Panc1 (cell line): ENCODE data around the gene TMEM60. TPM values are rescaled to one million over a fixed set of nuclear protein-coding genes. Genes with fewer than 3 reads are reported as not detected.

ENCODE experiments used
- ATAC-seq: fragments of 200-7000 bp; cut with Tn5 transposase; 2 replicates; pipeline ENCODE4 v1.9.1; 2020; ENCODE audit warnings: mild to moderate bottlenecking, moderate library complexity
- BruUV-seq: library from RNA; stranded (reverse); fragments of 400-500 nt; replicated peaks from 2 replicates; lab custom pipeline; 2021; lab: Mats Ljungman, UMichigan
- CTCF ChIA-PET: fragments of 300-600 bp; sonication (Branson Sonifier 250); formaldehyde crosslinking; loops from one replicate; lab custom pipeline; 2022; ENCODE audit warnings: antibody characterized with exemption; lab: Charles Lee
- POLR2A ChIA-PET: fragments of 300-600 bp; sonication (Branson Sonifier 250); formaldehyde crosslinking; loops from one replicate; lab custom pipeline; 2022; ENCODE audit warnings: antibody characterized with exemption; lab: Charles Lee
- DNase-seq: peaks from one replicate; pipeline ENCODE4 v3.0.0-alpha.2; 2010; ENCODE audit warnings: low read depth, low spot score
- H3K27ac ChIP-seq: 2 replicates; pipeline ENCODE4 v1.5.1; 2011; ENCODE audit warnings: mild to moderate bottlenecking, low read length, inconsistent platforms
- H3K27me3 ChIP-seq: fragments of 200-500 bp; sonication (Bioruptor generic); 2 replicates; pipeline ENCODE4 v1.6.0; 2014; ENCODE audit warnings: low read length, inconsistent platforms; ENCODE audit not compliant: control insufficient read depth, insufficient read depth
- H3K36me3 ChIP-seq: fragments of 200-500 bp; sonication (Bioruptor generic); 2 replicates; pipeline ENCODE4 v1.5.1; 2014; ENCODE audit warnings: inconsistent platforms, mild to moderate bottlenecking, low read length, moderate library complexity; ENCODE audit not compliant: control insufficient read depth, insufficient read depth
- H3K4me1 ChIP-seq: 2 replicates; pipeline ENCODE4 v1.5.1; 2011; ENCODE audit warnings: inconsistent platforms, mild to moderate bottlenecking, low read length, moderate library complexity; ENCODE audit not compliant: control insufficient read depth, insufficient read depth
- H3K4me3 ChIP-seq, 2 experiments: 2 replicates each; pipeline ENCODE4 v1.5.1; 2011 to 2012; ENCODE audit warnings: low read depth in 2 of 2, low read length in 2 of 2, mild to moderate bottlenecking in 2 of 2, inconsistent platforms in 1 of 2, moderate library complexity in 1 of 2
- H3K9me3 ChIP-seq: fragments of 200-500 bp; sonication (Bioruptor generic); 2 replicates; pipeline ENCODE4 v1.5.1; 2014; ENCODE audit warnings: low read depth, mild to moderate bottlenecking, inconsistent platforms, low read length, moderate library complexity; ENCODE audit not compliant: control insufficient read depth, insufficient read depth
- CTCF ChIP-seq: fragments of 450-650 bp; IDR thresholded peaks from 2 replicates; pipeline ENCODE4 v1.5.1; 2017; ENCODE audit warnings: mild to moderate bottlenecking
- POLR2AphosphoS5 ChIP-seq: IDR thresholded peaks from 2 replicates; pipeline ENCODE4 v1.6.1; 2012; ENCODE audit warnings: mild to moderate bottlenecking, low read depth, low read length, moderate library complexity
- REST ChIP-seq, 2 experiments: IDR thresholded peaks; 2 replicates each; pipeline ENCODE4 v1.6.1; 2011 to 2012; ENCODE audit warnings: low read depth in 2 of 2, control low read depth in 1 of 2, low read length in 1 of 2, mild to moderate bottlenecking in 1 of 2, moderate library complexity in 1 of 2; ENCODE audit not compliant: insufficient read depth in 1 of 2
- SIN3A ChIP-seq: IDR thresholded peaks from 2 replicates; pipeline ENCODE4 v1.6.1; 2012; ENCODE audit warnings: low read depth, mild to moderate bottlenecking, low read length, moderate library complexity, borderline replicate concordance; ENCODE audit not compliant: insufficient read depth
- TCF7L2 ChIP-seq: IDR thresholded peaks from 2 replicates; pipeline ENCODE4 v1.6.1; 2011; ENCODE audit warnings: mild to moderate bottlenecking, low read depth, low read length, inconsistent platforms
- in situ Hi-C: cut with HindIII; loops from 2 replicates; pipeline ENCODE4 v1.10.0; 2016; ENCODE audit warnings: low sequenced_read_pairs, low pct_unique_long_range_greater_than_20kb
- intact Hi-C: fragments of 100-400 bp; cut with micrococcal nuclease; formaldehyde crosslinking; loops from one replicate; pipeline ENCODE4 v1.10.0; 2022; ENCODE audit not compliant: unreplicated experiment
- total RNA-seq: library from RNA; stranded (reverse); gene quantifications from one replicate; pipeline ENCODE4 v1.2.1, GENCODE V29; 2021; ENCODE audit not compliant: unreplicated experiment

Gene TMEM60
- total RNA-seq, 1 experiment from 2014 or later, result 20.4 TPM

GRCh38 chr7:77811516-77812289, 13.5 kb upstream of the TMEM60 start:
- in situ Hi-C loops, result no loop called here
- POLR2A ChIA-PET, result interaction anchor here (0.6 to 0.8 kb wide), 2 partner anchors 48 to 154 kb away, joined by 3 read pairs; no protein-coding TSS in a partner anchor
- CTCF ChIA-PET, result no interaction called here

GRCh38 chr7:77808517-77808916, 10.3 kb upstream of the TMEM60 start:
- ATAC-seq, result no peak
- in situ Hi-C loops, result no loop called here
- no TSS peak for BruUV-seq
- peaks cover 15% of the 10 kb centered on the region; the same call in 1 of the 2 replicates for H3K4me1 ChIP-seq
- H3K27me3 ChIP-seq, result no peaks in the 10 kb centered on the region
- ChIA-PET POLR2A (no interaction called here), CTCF (no interaction called here)
- intact Hi-C loops, result no loop called here
- H3K4me3 ChIP-seq, result no peak overlapping the region
- H3K36me3 ChIP-seq, result no peaks in the 10 kb centered on the region
- peaks cover 36% of the 10 kb centered on the region for H3K9me3 ChIP-seq
- no peak overlapping the region for H3K27ac ChIP-seq
- DNase-seq, result no peak
- TF ChIP-seq SIN3A (no peak), POLR2AphosphoS5 (no peak), REST (IDR thresholded peaks at IDR 0.05; ENCODE audit: insufficient read depth in 1 of 2, low read depth in 2 of 2, low read length in 1 of 2) (no peak), TCF7L2 (no peak)

More at GRCh38 chr7:77811516-77812289, 13.5 kb upstream of the TMEM60 start:
- ATAC-seq (peak; percentile 51; the same call in 1 of the 2 replicates), DNase-seq (no peak)
- Histone ChIP-seq H3K4me3 (no peak overlapping the region), H3K27me3 (no peaks in the 10 kb centered on the region), H3K36me3 (no peaks in the 10 kb centered on the region), H3K4me1 (peaks cover 15% of the 10 kb centered on the region; the same call in 1 of the 2 replicates), H3K27ac (peak overlapping the region; percentile 72; the same call in 1 of the 2 replicates), H3K9me3 (peaks cover 28% of the 10 kb centered on the region)
- intact Hi-C loops, result no loop called here
- TF ChIP-seq SIN3A (no peak), CTCF (no peak), REST (IDR thresholded peaks at IDR 0.05; ENCODE audit: insufficient read depth in 1 of 2, low read depth in 2 of 2, low read length in 1 of 2) (no peak), POLR2AphosphoS5 (no peak), TCF7L2 (no peak)
- BruUV-seq, result no TSS peak
